Astrocyte (in vitro differentiated cells and primary cell): ENCODE measurements around the gene PRXL2B. TPM values are rescaled to one million over a fixed set of nuclear protein-coding genes. Genes with fewer than 3 reads are reported as not detected.

Source experiments
- DNase-seq: peaks from one replicate; pipeline ENCODE4 v3.0.0-alpha.2; 2010; ENCODE audit warnings: low read depth
- FAIRE-seq: peaks from 2 replicates; lab custom pipeline; 2011; peaks lifted over from hg19 to GRCh38; lab: Jason Lieb, UNC
- H2AFZ ChIP-seq: 2 replicates; pipeline ENCODE4 v1.6.0; 2012; ENCODE audit warnings: low read depth, low read length, inconsistent platforms
- H3K27ac ChIP-seq: 2 replicates; pipeline ENCODE4 v1.5.1; 2011; ENCODE audit warnings: low read depth, low read length, inconsistent platforms
- H3K27me3 ChIP-seq: 2 replicates; pipeline ENCODE4 v1.6.0; 2011; ENCODE audit warnings: low read length, inconsistent platforms; ENCODE audit not compliant: insufficient read depth
- H3K36me3 ChIP-seq: 2 replicates; pipeline ENCODE4 v1.5.1; 2011; ENCODE audit warnings: low read length, inconsistent platforms; ENCODE audit not compliant: insufficient read depth
- H3K4me1 ChIP-seq: 2 replicates; pipeline ENCODE4 v1.5.1; 2011; ENCODE audit warnings: low read length, inconsistent platforms; ENCODE audit not compliant: insufficient read depth
- H3K4me2 ChIP-seq: 2 replicates; pipeline ENCODE4 v1.6.0; 2012; ENCODE audit warnings: low read length, inconsistent platforms
- H3K4me3 ChIP-seq: 2 replicates; pipeline ENCODE4 v1.5.1; 2011; ENCODE audit warnings: low read depth, mild to moderate bottlenecking, low read length, inconsistent platforms; ENCODE audit not compliant: insufficient read depth
- H3K79me2 ChIP-seq: 2 replicates; pipeline ENCODE4 v1.6.0; 2012; ENCODE audit warnings: mild to moderate bottlenecking, low read length, inconsistent platforms; ENCODE audit not compliant: insufficient read depth
- H3K9ac ChIP-seq: 2 replicates; pipeline ENCODE4 v1.6.0; 2012; ENCODE audit warnings: mild to moderate bottlenecking, low read length, inconsistent platforms
- H3K9me3 ChIP-seq: 2 replicates; pipeline ENCODE4 v1.5.1; 2012; ENCODE audit warnings: low read depth, mild to moderate bottlenecking, low read length, inconsistent platforms; ENCODE audit not compliant: insufficient read depth
- H4K20me1 ChIP-seq: 2 replicates; pipeline ENCODE4 v1.6.0; 2012; ENCODE audit warnings: low read length, inconsistent platforms; ENCODE audit not compliant: insufficient read depth
- H3K27ac Mint-ChIP-seq: one replicate; pipeline ENCODE4 v1.8.0; 2021; ENCODE audit warnings: mild to moderate bottlenecking, mixed read lengths; ENCODE audit not compliant: unreplicated experiment
- H3K27me3 Mint-ChIP-seq: one replicate; pipeline ENCODE4 v1.8.0; 2021; ENCODE audit warnings: low read depth, mixed read lengths; ENCODE audit not compliant: unreplicated experiment
- H3K36me3 Mint-ChIP-seq: one replicate; pipeline ENCODE4 v1.8.0; 2021; ENCODE audit warnings: low read depth, mixed read lengths; ENCODE audit not compliant: unreplicated experiment
- H3K4me1 Mint-ChIP-seq: one replicate; pipeline ENCODE4 v1.8.0; 2021; ENCODE audit warnings: low read depth, mixed read lengths; ENCODE audit not compliant: unreplicated experiment
- H3K4me3 Mint-ChIP-seq: one replicate; pipeline ENCODE4 v1.8.0; 2021; ENCODE audit warnings: mild to moderate bottlenecking, moderate library complexity, mixed read lengths; ENCODE audit not compliant: unreplicated experiment
- H3K9me3 Mint-ChIP-seq: one replicate; pipeline ENCODE4 v1.8.0; 2021; ENCODE audit warnings: mild to moderate bottlenecking, mixed read lengths; ENCODE audit not compliant: unreplicated experiment
- EZH2 ChIP-seq: IDR thresholded peaks from 2 replicates; pipeline ENCODE4 v1.6.1; 2012; ENCODE audit warnings: mild to moderate bottlenecking, low read length, inconsistent platforms; ENCODE audit not compliant: insufficient read depth
- total RNA-seq: library from RNA; stranded (reverse); gene quantifications from 2 replicates; pipeline ENCODE4 v1.2.1, GENCODE V29; 2021
- TF ChIP-seq, protein P1 (sequence below): IDR thresholded peaks from 2 replicates; pipeline ENCODE4 v1.5.1; 2011; ENCODE audit warnings: low read depth, mild to moderate bottlenecking, inconsistent platforms, low read length, moderate library complexity; ENCODE audit not compliant: insufficient read depth

The PRXL2B gene
- total RNA-seq, 1 donor from 2014 or later = 19.2 TPM

DNA sequence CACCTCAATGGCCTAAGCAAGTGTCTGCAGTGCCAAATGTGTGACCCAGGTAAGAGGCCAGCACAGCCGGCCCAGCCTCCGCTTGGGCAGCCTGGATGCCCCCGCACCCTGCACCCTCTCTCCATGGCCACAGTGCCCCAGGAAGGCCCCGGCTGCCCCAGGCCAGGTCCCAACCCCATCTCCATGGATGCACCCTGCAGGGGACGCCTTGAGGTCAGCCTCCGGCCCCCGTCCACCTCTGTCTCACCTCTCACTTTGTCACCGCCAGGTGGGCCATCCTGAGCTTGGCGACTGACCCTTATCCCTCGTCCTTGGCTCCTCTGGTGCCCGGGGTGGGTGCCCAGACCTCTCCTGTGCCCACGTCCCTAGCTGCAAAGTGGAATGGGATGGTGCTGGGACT, 28.2 kb upstream of the PRXL2B start:
- no peak overlapping the region for H3K27ac ChIP-seq
- no peak for DNase-seq
- no peaks in the 10 kb centered on the region for H3K9me3 ChIP-seq
- Mint-ChIP-seq H3K27ac (no peak overlapping the region), H3K4me3 (no peak overlapping the region), H3K4me1 (no peaks in the 10 kb centered on the region), H3K36me3 (no peaks in the 10 kb centered on the region), H3K9me3 (no peaks in the 10 kb centered on the region), H3K27me3 (peaks cover 19% of the 10 kb centered on the region)
- no peak overlapping the region for H2AFZ ChIP-seq
- no peak for FAIRE-seq
- no peaks in the 10 kb centered on the region for H3K27me3 ChIP-seq
- peaks cover 9% of the 10 kb centered on the region for H3K4me1 ChIP-seq
- no peaks in the 10 kb centered on the region for H4K20me1 ChIP-seq
- no peak overlapping the region for H3K9ac ChIP-seq
- no peak overlapping the region for H3K4me2 ChIP-seq
- no peak overlapping the region for H3K4me3 ChIP-seq
- H3K79me2 ChIP-seq = no peaks in the 10 kb centered on the region
- H3K36me3 ChIP-seq = no peaks in the 10 kb centered on the region
- TF ChIP-seq, protein P1, sequence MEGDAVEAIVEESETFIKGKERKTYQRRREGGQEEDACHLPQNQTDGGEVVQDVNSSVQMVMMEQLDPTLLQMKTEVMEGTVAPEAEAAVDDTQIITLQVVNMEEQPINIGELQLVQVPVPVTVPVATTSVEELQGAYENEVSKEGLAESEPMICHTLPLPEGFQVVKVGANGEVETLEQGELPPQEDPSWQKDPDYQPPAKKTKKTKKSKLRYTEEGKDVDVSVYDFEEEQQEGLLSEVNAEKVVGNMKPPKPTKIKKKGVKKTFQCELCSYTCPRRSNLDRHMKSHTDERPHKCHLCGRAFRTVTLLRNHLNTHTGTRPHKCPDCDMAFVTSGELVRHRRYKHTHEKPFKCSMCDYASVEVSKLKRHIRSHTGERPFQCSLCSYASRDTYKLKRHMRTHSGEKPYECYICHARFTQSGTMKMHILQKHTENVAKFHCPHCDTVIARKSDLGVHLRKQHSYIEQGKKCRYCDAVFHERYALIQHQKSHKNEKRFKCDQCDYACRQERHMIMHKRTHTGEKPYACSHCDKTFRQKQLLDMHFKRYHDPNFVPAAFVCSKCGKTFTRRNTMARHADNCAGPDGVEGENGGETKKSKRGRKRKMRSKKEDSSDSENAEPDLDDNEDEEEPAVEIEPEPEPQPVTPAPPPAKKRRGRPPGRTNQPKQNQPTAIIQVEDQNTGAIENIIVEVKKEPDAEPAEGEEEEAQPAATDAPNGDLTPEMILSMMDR = no peak

DNA sequence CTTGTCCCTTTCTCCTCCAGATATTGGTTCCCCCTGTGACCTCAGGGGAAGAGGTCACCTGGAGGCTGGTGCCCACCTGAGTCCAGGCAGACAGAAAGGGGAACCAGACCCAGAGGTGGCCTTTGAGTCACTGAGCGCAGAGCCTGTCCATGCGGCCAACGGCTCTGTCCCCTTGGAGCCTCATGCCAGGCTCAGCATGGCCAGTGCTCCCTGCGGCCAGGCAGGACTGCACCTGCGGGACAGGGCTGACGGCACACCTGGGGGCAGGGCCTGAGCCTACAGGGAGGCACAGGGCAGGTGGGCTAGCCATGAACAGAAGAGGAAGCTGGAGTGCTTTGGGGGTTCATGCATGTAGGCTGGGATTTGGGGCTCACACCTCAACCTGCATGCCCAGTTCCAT, 27.7 kb upstream of the PRXL2B start:
- no peak for TF ChIP-seq EZH2
- TF ChIP-seq, protein P1 = no peak
- H3K4me3 Mint-ChIP-seq = no peak overlapping the region
- no peaks in the 10 kb centered on the region for H3K4me1 Mint-ChIP-seq

DNA sequence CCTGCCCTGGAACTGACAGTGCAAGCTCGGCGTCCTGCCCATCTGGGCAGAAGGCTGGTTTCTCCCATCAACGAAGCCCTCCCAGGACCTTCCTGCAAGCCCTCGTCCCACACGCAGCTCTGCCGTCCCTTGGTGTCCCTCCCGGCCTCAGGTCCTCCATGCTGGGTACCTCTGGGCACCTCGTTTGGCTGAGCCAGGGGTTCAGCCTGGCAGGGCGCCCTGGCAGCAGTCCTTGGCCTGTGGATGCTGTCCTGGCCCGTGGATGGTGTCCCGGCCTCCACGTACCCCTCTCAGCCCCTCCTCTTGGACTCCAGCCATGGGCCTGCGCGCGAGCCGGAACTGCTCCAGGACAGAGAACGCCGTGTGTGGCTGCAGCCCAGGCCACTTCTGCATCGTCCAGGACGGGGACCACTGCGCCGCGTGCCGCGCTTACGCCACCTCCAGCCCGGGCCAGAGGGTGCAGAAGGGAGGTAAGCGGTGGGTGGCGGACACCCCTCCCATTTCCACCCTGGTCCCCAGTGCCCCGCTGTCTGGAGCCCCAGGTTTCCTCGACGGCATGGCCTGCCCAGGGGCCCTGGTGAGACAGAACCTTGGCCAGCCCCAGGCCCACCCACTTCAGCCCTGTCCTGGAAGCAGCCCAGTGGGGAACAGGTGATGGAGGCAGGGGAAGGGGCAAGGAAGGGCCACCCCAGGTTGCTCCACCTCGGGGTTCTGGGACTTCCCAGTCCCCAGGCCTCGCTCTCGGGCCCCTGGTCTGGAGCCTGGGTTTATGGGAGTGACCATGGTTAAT, 26.9 kb upstream of the PRXL2B start:
- FAIRE-seq (no peak), DNase-seq (no peak)
- Histone ChIP-seq H3K4me3 (no peak overlapping the region), H4K20me1 (no peaks in the 10 kb centered on the region), H3K4me1 (peaks cover 9% of the 10 kb centered on the region), H3K36me3 (no peaks in the 10 kb centered on the region), H2AFZ (no peak overlapping the region), H3K79me2 (no peaks in the 10 kb centered on the region), H3K9me3 (no peaks in the 10 kb centered on the region), H3K27ac (no peak overlapping the region), H3K27me3 (no peaks in the 10 kb centered on the region), H3K9ac (no peak overlapping the region), H3K4me2 (no peak overlapping the region)
- no peak overlapping the region for H3K4me3 Mint-ChIP-seq
- no peaks in the 10 kb centered on the region for H3K36me3 Mint-ChIP-seq
- peaks cover 14% of the 10 kb centered on the region for H3K27me3 Mint-ChIP-seq
- H3K9me3 Mint-ChIP-seq = no peaks in the 10 kb centered on the region
- TF ChIP-seq EZH2 = no peak
- no peaks in the 10 kb centered on the region for H3K4me1 Mint-ChIP-seq
- no peak overlapping the region for H3K27ac Mint-ChIP-seq

More for the DNA sequence above, 27.7 kb upstream of the PRXL2B start:
- no peak overlapping the region for H3K9ac ChIP-seq
- Mint-ChIP-seq H3K27me3 (peaks cover 16% of the 10 kb centered on the region), H3K27ac (no peak overlapping the region), H3K9me3 (no peaks in the 10 kb centered on the region), H3K36me3 (no peaks in the 10 kb centered on the region)
- no peak overlapping the region for H3K4me3 ChIP-seq
- no peaks in the 10 kb centered on the region for H4K20me1 ChIP-seq
- H3K27me3 ChIP-seq = no peaks in the 10 kb centered on the region
- no peak for DNase-seq
- H3K27ac ChIP-seq = no peak overlapping the region
- no peaks in the 10 kb centered on the region for H3K79me2 ChIP-seq
- no peak for FAIRE-seq
- H3K4me2 ChIP-seq = no peak overlapping the region
- H3K9me3 ChIP-seq = no peaks in the 10 kb centered on the region
- H3K4me1 ChIP-seq = peaks cover 9% of the 10 kb centered on the region
- H3K36me3 ChIP-seq = no peaks in the 10 kb centered on the region
- no peak overlapping the region for H2AFZ ChIP-seq
